HepG2 (cell line): Measurements from ENCODE around the gene DPH3. TPM values are rescaled to one million over a fixed set of nuclear protein-coding genes. Genes with fewer than 3 reads are reported as not detected.

Source experiments
- AGO1 ChIP-seq: fragments of 200-400 bp; formaldehyde crosslinking; IDR thresholded peaks from 2 replicates; pipeline ENCODE4 v1.6.1; 2017; ENCODE audit warnings: mild to moderate bottlenecking, low read depth, low read length, moderate library complexity; ENCODE audit not compliant: poor library complexity, severe bottlenecking
- DNMT1 ChIP-seq: sonication (generic); formaldehyde crosslinking; IDR thresholded peaks from 2 replicates; pipeline ENCODE4 v1.5.1; 2020; ENCODE audit warnings: mild to moderate bottlenecking, missing genetic modification reagents
- NFIB ChIP-seq: sonication (generic); formaldehyde crosslinking; IDR thresholded peaks from 2 replicates; pipeline ENCODE4 v1.9.0; 2021; ENCODE audit warnings: missing genetic modification reagents, mild to moderate bottlenecking, borderline replicate concordance
- NR2F1 ChIP-seq, 2 experiments: fragments of 450-650 bp in 1 of 2; formaldehyde crosslinking in 1 of 2; IDR thresholded peaks; 2 replicates each; pipeline versions ENCODE4 v1.5.0 to v1.6.1; 2016 to 2020; ENCODE audit warnings: mild to moderate bottlenecking in 1 of 2, missing compliant biosample characterization in 1 of 2, missing genetic modification reagents in 1 of 2, moderate library complexity in 1 of 2
- RELA ChIP-seq: sonication (generic); formaldehyde crosslinking; IDR thresholded peaks from 2 replicates; pipeline ENCODE4 v1.4.0; 2020; ENCODE audit warnings: missing genetic modification reagents
- SP1 ChIP-seq, 2 experiments: fragments of 450-650 bp in 1 of 2; sonication (generic) in 1 of 2; formaldehyde crosslinking in 1 of 2; IDR thresholded peaks; 2 replicates each; pipeline versions ENCODE4 v1.4.0 to v1.6.1; 2016 to 2020; ENCODE audit warnings: missing genetic modification reagents in 1 of 2
- TMF1 ChIP-seq: sonication (generic); formaldehyde crosslinking; IDR thresholded peaks from 2 replicates; pipeline ENCODE4 v1.8.1; 2022; ENCODE audit warnings: low read depth, missing genetic modification reagents
- TP53 ChIP-seq: sonication (generic); formaldehyde crosslinking; conservative IDR thresholded peaks from 2 replicates; pipeline ENCODE4 v1.4.0; 2020; ENCODE audit warnings: missing genetic modification reagents
- ZBTB8A ChIP-seq: sonication (generic); formaldehyde crosslinking; IDR thresholded peaks from 2 replicates; pipeline ENCODE4 v1.4.0; 2020; ENCODE audit warnings: mild to moderate bottlenecking, low read depth, missing genetic modification reagents, borderline replicate concordance
- ZNF142 ChIP-seq: sonication (generic); formaldehyde crosslinking; IDR thresholded peaks from 2 replicates; pipeline ENCODE4 v1.4.0; 2020; ENCODE audit warnings: missing genetic modification reagents
- ZNF20 ChIP-seq: sonication (generic); formaldehyde crosslinking; IDR thresholded peaks from 2 replicates; pipeline ENCODE4 v1.4.0; 2020; ENCODE audit warnings: mild to moderate bottlenecking, moderate library complexity, missing genetic modification reagents
- ZNF264 ChIP-seq: sonication (generic); formaldehyde crosslinking; IDR thresholded peaks from 2 replicates; pipeline ENCODE4 v1.4.0; 2020; ENCODE audit warnings: missing genetic modification reagents
- ZNF275 ChIP-seq: sonication (generic); formaldehyde crosslinking; IDR thresholded peaks from 2 replicates; pipeline ENCODE4 v1.8.0; 2022; ENCODE audit warnings: missing genetic modification reagents, mild to moderate bottlenecking, inconsistent platforms, borderline replicate concordance
- ZNF614 ChIP-seq: IDR thresholded peaks from 2 replicates; pipeline ENCODE4 v1.6.1; 2018; ENCODE audit warnings: missing biosample characterization, missing genetic modification reagents, inconsistent platforms, borderline replicate concordance
- ZNF672 ChIP-seq: sonication (generic); formaldehyde crosslinking; IDR thresholded peaks from 2 replicates; pipeline ENCODE4 v1.8.1; 2022; ENCODE audit warnings: missing genetic modification reagents
- ZNF720 ChIP-seq: sonication (generic); formaldehyde crosslinking; IDR thresholded peaks from 2 replicates; pipeline ENCODE4 v1.4.0; 2020; ENCODE audit warnings: missing genetic modification reagents
- ZNF883 ChIP-seq: sonication (generic); formaldehyde crosslinking; IDR thresholded peaks from 2 replicates; pipeline ENCODE4 v1.5.1; 2020; ENCODE audit warnings: mild to moderate bottlenecking, missing genetic modification reagents; ENCODE audit errors: not compliant biosample characterization
- ZSCAN30 ChIP-seq: sonication (generic); formaldehyde crosslinking; IDR thresholded peaks from 2 replicates; pipeline ENCODE4 v1.5.0; 2020; ENCODE audit warnings: mild to moderate bottlenecking, missing genetic modification reagents
- polyA plus RNA-seq, 8 experiments: library from polyadenylated mRNA; depleted of rRNA in 3 of 8; stranded (reverse) in 7 of 8; unstranded in 1 of 8; fragments of >200 nt; fragmentation: Illumina TruSeq in 4 of 8; extraction: Trizol in 4 of 8; gene quantifications; 2 replicates each; pipeline versions ENCODE4 v1.2.1 to v1.2.3, GENCODE V29; 2011 to 2016; ENCODE audit warnings: low read depth in 4 of 8, missing spikeins in 1 of 8, mixed read lengths in 1 of 8; ENCODE audit not compliant: insufficient read depth in 1 of 8
- total RNA-seq, 5 experiments: library from RNA; depleted of rRNA; stranded (reverse); fragments of >200 nt; fragmentation: Illumina TruSeq; extraction: Trizol; gene quantifications; 2 replicates each; pipeline ENCODE4 v1.2.3, GENCODE V29; 2016; ENCODE audit warnings: low read depth in 1 of 5
- TF ChIP-seq, protein P1 (sequence below): sonication (generic); formaldehyde crosslinking; IDR thresholded peaks from 2 replicates; pipeline ENCODE4 v1.8.1; 2022; ENCODE audit warnings: mild to moderate bottlenecking, missing genetic modification reagents
- TF ChIP-seq, protein P2 (sequence below): sonication (generic); formaldehyde crosslinking; IDR thresholded peaks from 2 replicates; pipeline ENCODE4 v1.4.0; 2020; ENCODE audit warnings: missing genetic modification reagents
- TF ChIP-seq, protein P3 (sequence below): sonication (generic); formaldehyde crosslinking; IDR thresholded peaks from 2 replicates; pipeline ENCODE4 v1.5.0; 2020; ENCODE audit warnings: missing genetic modification reagents, mild to moderate bottlenecking, borderline replicate concordance

The DPH3 gene
- total and polyA plus RNA-seq, 2 of the 13 experiments (the other 11 are each of a cell fraction or from before 2014, with no cell fraction given) = 18.3 to 21.6 TPM

DNA sequence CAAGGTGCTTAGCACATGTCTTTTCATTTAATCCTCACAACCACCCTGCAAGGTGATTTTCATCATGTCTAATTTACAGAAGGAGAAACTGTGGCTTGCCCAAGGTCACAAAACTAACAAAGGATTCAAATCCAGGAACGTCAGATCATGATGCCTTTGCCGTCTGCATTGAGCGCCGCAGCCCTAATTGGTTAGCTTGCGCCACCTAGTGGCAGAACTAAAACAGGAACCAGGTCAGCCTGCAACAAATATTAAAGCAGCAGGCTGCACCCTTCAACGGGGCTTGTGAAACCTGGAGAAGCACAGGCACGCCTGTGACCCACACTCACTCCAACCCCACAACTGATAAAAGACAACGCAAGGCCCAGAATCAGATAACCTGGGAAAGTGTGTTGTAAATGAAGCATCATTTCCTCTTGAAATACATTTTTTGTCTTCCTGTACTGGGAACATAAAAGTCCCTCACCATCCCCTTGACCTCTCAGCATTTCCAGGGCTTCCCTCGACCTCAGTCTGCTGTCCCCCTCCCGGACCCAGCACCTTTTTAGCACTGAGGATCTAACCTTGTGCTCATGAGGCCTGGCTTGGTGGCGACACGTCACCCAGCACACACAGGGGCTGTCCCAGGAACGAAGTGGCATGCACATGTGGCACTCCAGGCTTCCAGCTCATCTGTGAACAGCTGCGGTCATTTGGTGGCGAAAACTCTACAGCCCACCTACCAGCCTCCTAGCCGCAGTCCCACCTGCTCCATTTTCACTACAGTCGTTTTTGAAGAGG is 17.3 kb downstream of the DPH3 start (continued):
- no peak for TF ChIP-seq ZNF142
- TF ChIP-seq ZNF720 (CRISPR knock-in tag) = no peak
- no peak for TF ChIP-seq ZNF264
- TF ChIP-seq, protein P1, sequence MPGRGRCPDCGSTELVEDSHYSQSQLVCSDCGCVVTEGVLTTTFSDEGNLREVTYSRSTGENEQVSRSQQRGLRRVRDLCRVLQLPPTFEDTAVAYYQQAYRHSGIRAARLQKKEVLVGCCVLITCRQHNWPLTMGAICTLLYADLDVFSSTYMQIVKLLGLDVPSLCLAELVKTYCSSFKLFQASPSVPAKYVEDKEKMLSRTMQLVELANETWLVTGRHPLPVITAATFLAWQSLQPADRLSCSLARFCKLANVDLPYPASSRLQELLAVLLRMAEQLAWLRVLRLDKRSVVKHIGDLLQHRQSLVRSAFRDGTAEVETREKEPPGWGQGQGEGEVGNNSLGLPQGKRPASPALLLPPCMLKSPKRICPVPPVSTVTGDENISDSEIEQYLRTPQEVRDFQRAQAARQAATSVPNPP (CRISPR knock-in tag) = no peak
- TF ChIP-seq ZBTB8A (CRISPR knock-in tag) = no peak
- TF ChIP-seq ZNF614 (CRISPR knock-in tag) = no peak
- no peak for TF ChIP-seq ZSCAN30 (CRISPR knock-in tag)
- TF ChIP-seq ZNF275 (CRISPR knock-in tag) = no peak
- no peak for TF ChIP-seq ZNF20
- TF ChIP-seq DNMT1 (CRISPR knock-in tag) = no peak
- TF ChIP-seq NR2F1 (CRISPR knock-in tag; IDR thresholded peaks at IDR 0.05) = no peak
- TF ChIP-seq RELA (CRISPR knock-in tag) = no peak
- TF ChIP-seq ZNF672 (CRISPR knock-in tag) = no peak
- TF ChIP-seq, protein P2, sequence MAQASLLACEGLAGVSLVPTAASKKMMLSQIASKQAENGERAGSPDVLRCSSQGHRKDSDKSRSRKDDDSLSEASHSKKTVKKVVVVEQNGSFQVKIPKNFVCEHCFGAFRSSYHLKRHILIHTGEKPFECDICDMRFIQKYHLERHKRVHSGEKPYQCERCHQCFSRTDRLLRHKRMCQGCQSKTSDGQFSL (CRISPR knock-in tag) = no peak
- no peak for TF ChIP-seq SP1 (IDR thresholded peaks at IDR 0.05)
- no peak for TF ChIP-seq SP1 (CRISPR knock-in tag; IDR thresholded peaks at IDR 0.05)
- TF ChIP-seq AGO1 = no peak
- TF ChIP-seq TP53 (CRISPR knock-in tag) = no peak
- no peak for TF ChIP-seq ZNF883 (CRISPR knock-in tag)
- TF ChIP-seq, protein P3, sequence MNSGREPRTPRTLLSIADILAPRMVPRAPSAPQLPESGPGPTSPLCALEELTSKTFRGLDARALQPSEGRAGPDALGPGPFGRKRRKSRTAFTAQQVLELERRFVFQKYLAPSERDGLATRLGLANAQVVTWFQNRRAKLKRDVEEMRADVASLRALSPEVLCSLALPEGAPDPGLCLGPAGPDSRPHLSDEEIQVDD (CRISPR knock-in tag) = no peak
- no peak for TF ChIP-seq NFIB
- no peak for TF ChIP-seq TMF1 (CRISPR knock-in tag)
